H9 (cell line): ENCODE data around the gene DENND1A. TPM values are rescaled to one million over a fixed set of nuclear protein-coding genes. Genes with fewer than 3 reads are reported as not detected.

Experiments used
- DNase-seq: peaks from one replicate; pipeline ENCODE4 v3.0.0-alpha.2; 2017
- H2AFZ ChIP-seq: one replicate; pipeline ENCODE4 v1.6.1; 2013; ENCODE audit warnings: mild to moderate bottlenecking, low read length, control low read depth, moderate library complexity
- H2AK5ac ChIP-seq: 2 replicates; pipeline ENCODE4 v1.6.1; 2013; ENCODE audit warnings: low read length, control low read depth, mixed read lengths; ENCODE audit not compliant: insufficient read length
- H2BK120ac ChIP-seq: one replicate; pipeline ENCODE4 v1.6.1; 2013; ENCODE audit warnings: low read depth, mild to moderate bottlenecking, low read length, control low read depth, inconsistent platforms; ENCODE audit not compliant: poor library complexity, severe bottlenecking
- H2BK12ac ChIP-seq: 2 replicates; pipeline ENCODE4 v1.6.1; 2013; ENCODE audit warnings: low read length, control low read depth, mixed read lengths, low read depth; ENCODE audit not compliant: insufficient read length
- H2BK15ac ChIP-seq: 2 replicates; pipeline ENCODE4 v1.6.1; 2013; ENCODE audit warnings: low read depth, low read length, control low read depth
- H2BK20ac ChIP-seq: one replicate; pipeline ENCODE4 v1.6.1; 2013; ENCODE audit warnings: low read depth, mild to moderate bottlenecking, low read length, control low read depth, inconsistent platforms; ENCODE audit not compliant: poor library complexity, severe bottlenecking
- H2BK5ac ChIP-seq: 2 replicates; pipeline ENCODE4 v1.6.1; 2013; ENCODE audit warnings: low read length, control low read depth, mixed read lengths; ENCODE audit not compliant: insufficient read length
- H3K14ac ChIP-seq: 2 replicates; pipeline ENCODE4 v1.6.1; 2013; ENCODE audit warnings: low read length, control low read depth; ENCODE audit not compliant: insufficient read depth
- H3K18ac ChIP-seq: 2 replicates; pipeline ENCODE4 v1.6.1; 2013; ENCODE audit warnings: low read depth, mild to moderate bottlenecking, mixed read lengths, low read length, control low read depth; ENCODE audit not compliant: insufficient read length
- H3K23ac ChIP-seq: 2 replicates; pipeline ENCODE4 v1.6.1; 2013; ENCODE audit warnings: low read length, control low read depth, mixed read lengths, low read depth; ENCODE audit not compliant: insufficient read length
- H3K23me2 ChIP-seq: 2 replicates; pipeline ENCODE4 v1.6.1; 2013; ENCODE audit warnings: low read depth, mild to moderate bottlenecking, mixed read lengths, low read length, control low read depth; ENCODE audit not compliant: insufficient read length, poor library complexity, severe bottlenecking
- H3K27ac ChIP-seq: 2 replicates; pipeline ENCODE4 v1.5.1; 2013; ENCODE audit warnings: low read length, control low read depth, mixed read lengths, low read depth; ENCODE audit not compliant: insufficient read length
- H3K27me3 ChIP-seq: 2 replicates; pipeline ENCODE4 v1.6.1; 2013; ENCODE audit warnings: low read length, control low read depth, inconsistent platforms; ENCODE audit not compliant: insufficient read depth
- H3K4ac ChIP-seq: 2 replicates; pipeline ENCODE4 v1.6.1; 2013; ENCODE audit warnings: low read depth, mild to moderate bottlenecking, control low read depth, inconsistent platforms, low read length, moderate library complexity
- H3K4me1 ChIP-seq: 2 replicates; pipeline ENCODE4 v1.6.1; 2013; ENCODE audit warnings: low read length, control low read depth, inconsistent platforms; ENCODE audit not compliant: insufficient read depth
- H3K4me2 ChIP-seq: 2 replicates; pipeline ENCODE4 v1.6.1; 2013; ENCODE audit warnings: low read length, control low read depth, mixed read lengths; ENCODE audit not compliant: insufficient read length, insufficient read depth
- H3K56ac ChIP-seq: 2 replicates; pipeline ENCODE4 v1.6.1; 2013; ENCODE audit warnings: low read depth, mild to moderate bottlenecking, mixed read lengths, low read length, control low read depth; ENCODE audit not compliant: insufficient read length
- H3K79me1 ChIP-seq: 2 replicates; pipeline ENCODE4 v1.6.1; 2013; ENCODE audit warnings: low read depth, mild to moderate bottlenecking, moderate library complexity, low read length, control low read depth, inconsistent platforms; ENCODE audit not compliant: insufficient read depth, poor library complexity, severe bottlenecking
- H3K79me2 ChIP-seq: 2 replicates; pipeline ENCODE4 v1.6.1; 2013; ENCODE audit warnings: low read length, control low read depth, inconsistent platforms; ENCODE audit not compliant: insufficient read depth
- H3K9ac ChIP-seq: 2 replicates; pipeline ENCODE4 v1.6.1; 2013; ENCODE audit warnings: low read length, control low read depth, mixed read lengths; ENCODE audit not compliant: insufficient read length; ENCODE audit errors: extremely low read depth
- H3K9me3 ChIP-seq: one replicate; pipeline ENCODE4 v1.6.1; 2013; ENCODE audit warnings: low read depth, low read length, inconsistent platforms; ENCODE audit not compliant: control insufficient read depth
- H3T11ph ChIP-seq: one replicate; pipeline ENCODE4 v1.6.1; 2013; ENCODE audit warnings: mild to moderate bottlenecking, low read length, control low read depth, inconsistent platforms
- H4K20me1 ChIP-seq: one replicate; pipeline ENCODE4 v1.6.1; 2013; ENCODE audit not compliant: control insufficient read depth, insufficient read length, insufficient read depth
- H4K5ac ChIP-seq: 2 replicates; pipeline ENCODE4 v1.6.1; 2013; ENCODE audit warnings: low read depth, mild to moderate bottlenecking, mixed read lengths, low read length, control low read depth; ENCODE audit not compliant: insufficient read length
- H4K8ac ChIP-seq: replicated peaks from 2 replicates; pipeline ENCODE4 v1.6.1; 2013; ENCODE audit warnings: low read length, control low read depth, mixed read lengths, low read depth; ENCODE audit not compliant: insufficient read length
- H4K91ac ChIP-seq: 2 replicates; pipeline ENCODE4 v1.6.1; 2013; ENCODE audit warnings: low read depth, mild to moderate bottlenecking, moderate library complexity, mixed read lengths, low read length, control low read depth; ENCODE audit not compliant: insufficient read length
- H3K27ac Mint-ChIP-seq, 3 experiments: 2 replicates in 2 of 3; 3 replicates in 1 of 3; pipeline ENCODE4 v1.8.0; 2020 to 2021; ENCODE audit warnings: mixed read lengths in 3 of 3, mild to moderate bottlenecking in 1 of 3, moderate library complexity in 1 of 3
- H3K27me3 Mint-ChIP-seq: 2 replicates; pipeline ENCODE4 v1.8.0; 2021; ENCODE audit warnings: low read depth, mild to moderate bottlenecking, moderate library complexity, mixed read lengths
- H3K36me3 Mint-ChIP-seq, 3 experiments: 2 replicates in 2 of 3; 3 replicates in 1 of 3; pipeline ENCODE4 v1.8.0; 2020 to 2021; ENCODE audit warnings: low read depth in 3 of 3, mixed read lengths in 3 of 3; ENCODE audit not compliant: insufficient read depth in 1 of 3
- H3K4me1 Mint-ChIP-seq, 2 experiments: 2 replicates each; pipeline ENCODE4 v1.8.0; 2020; ENCODE audit warnings: mixed read lengths in 2 of 2
- H3K4me3 Mint-ChIP-seq, 2 experiments: 2 replicates in 1 of 2; 3 replicates in 1 of 2; pipeline ENCODE4 v1.8.0; 2020 to 2021; ENCODE audit warnings: mild to moderate bottlenecking in 2 of 2, mixed read lengths in 2 of 2, moderate library complexity in 1 of 2
- H3K9me3 Mint-ChIP-seq, 2 experiments: 2 replicates in 1 of 2; 3 replicates in 1 of 2; pipeline ENCODE4 v1.8.0; 2020; ENCODE audit warnings: mild to moderate bottlenecking in 2 of 2, mixed read lengths in 2 of 2, moderate library complexity in 1 of 2
- WGBS: extraction: QIAGEN DNeasy Blood & Tissue Kit; methylation state at CpG from one replicate; pipeline ENCODE4 v1.1.7; 2013; ENCODE audit warnings: missing lambda C conversion rate, low lambda C conversion rate, mixed read lengths; ENCODE audit not compliant: insufficient read length; ENCODE audit errors: extremely low coverage; 5-methylcytosine and 5-hydroxymethylcytosine counted together
- total RNA-seq: library from RNA; stranded (reverse); gene quantifications from 2 replicates; pipeline ENCODE4 v1.2.1, GENCODE V29; 2021
- TF ChIP-seq, protein P1 (sequence below): fragments of 200-600 bp; sonication (generic); conservative IDR thresholded peaks from 3 replicates; pipeline ENCODE4 v1.8.0; 2021; ENCODE audit warnings: antibody characterized with exemption, mild to moderate bottlenecking

Gene DENND1A
- total RNA-seq, 1 experiment from 2014 or later, result 20.4 TPM

DNA sequence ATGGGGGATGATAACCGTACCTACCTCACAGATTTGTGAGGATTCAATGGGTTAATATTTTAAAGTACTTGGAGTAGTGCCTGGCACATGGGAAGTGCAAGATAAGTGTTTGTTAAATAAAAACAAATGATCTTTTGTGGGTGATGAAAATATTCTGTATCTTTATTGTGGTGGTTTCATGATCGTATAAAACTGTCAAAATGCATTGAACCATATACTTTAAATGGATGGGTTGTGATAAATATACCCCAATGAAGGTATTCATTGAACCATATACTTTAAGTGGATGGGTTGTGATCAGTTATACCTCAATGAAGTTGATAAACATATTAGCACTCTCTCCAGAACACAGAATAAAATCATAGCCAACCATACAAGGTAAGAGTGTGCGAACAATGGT, 339.4 kb downstream of the DENND1A start:
- H4K91ac ChIP-seq, result no peak overlapping the region
- TF ChIP-seq, protein P1, sequence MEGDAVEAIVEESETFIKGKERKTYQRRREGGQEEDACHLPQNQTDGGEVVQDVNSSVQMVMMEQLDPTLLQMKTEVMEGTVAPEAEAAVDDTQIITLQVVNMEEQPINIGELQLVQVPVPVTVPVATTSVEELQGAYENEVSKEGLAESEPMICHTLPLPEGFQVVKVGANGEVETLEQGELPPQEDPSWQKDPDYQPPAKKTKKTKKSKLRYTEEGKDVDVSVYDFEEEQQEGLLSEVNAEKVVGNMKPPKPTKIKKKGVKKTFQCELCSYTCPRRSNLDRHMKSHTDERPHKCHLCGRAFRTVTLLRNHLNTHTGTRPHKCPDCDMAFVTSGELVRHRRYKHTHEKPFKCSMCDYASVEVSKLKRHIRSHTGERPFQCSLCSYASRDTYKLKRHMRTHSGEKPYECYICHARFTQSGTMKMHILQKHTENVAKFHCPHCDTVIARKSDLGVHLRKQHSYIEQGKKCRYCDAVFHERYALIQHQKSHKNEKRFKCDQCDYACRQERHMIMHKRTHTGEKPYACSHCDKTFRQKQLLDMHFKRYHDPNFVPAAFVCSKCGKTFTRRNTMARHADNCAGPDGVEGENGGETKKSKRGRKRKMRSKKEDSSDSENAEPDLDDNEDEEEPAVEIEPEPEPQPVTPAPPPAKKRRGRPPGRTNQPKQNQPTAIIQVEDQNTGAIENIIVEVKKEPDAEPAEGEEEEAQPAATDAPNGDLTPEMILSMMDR, result no peak
- H3K9ac ChIP-seq, result no peak overlapping the region
- no CpG with 5 or more reads among the region's 3 CpGs for WGBS
- H3K4me2 ChIP-seq, result no peak overlapping the region
- no peak overlapping the region for H2BK120ac ChIP-seq
- H3K79me2 ChIP-seq, result no peaks in the 10 kb centered on the region
- no peak overlapping the region for H2AFZ ChIP-seq
- no peak overlapping the region for H4K5ac ChIP-seq
- Mint-ChIP-seq H3K4me1 (peaks cover 20 to 31% of the 10 kb centered on the region in 2 experiments), H3K4me3 (no peak overlapping the region), H3K9me3 (peaks cover 0 to 18% of the 10 kb centered on the region in 2 experiments; a peak in 3 of 5 replicates), H3K27me3 (no peaks in the 10 kb centered on the region), H3K27ac (no peak overlapping the region), H3K36me3 (peaks cover 10 to 20% (median 11%) of the 10 kb centered on the region in 3 experiments)
- H3K23me2 ChIP-seq, result no peaks in the 10 kb centered on the region
- no peak overlapping the region for H3K18ac ChIP-seq
- peaks cover 7% of the 10 kb centered on the region; the same call in 1 of the 2 replicates for H3K4me1 ChIP-seq
- no peaks in the 10 kb centered on the region for H3K27me3 ChIP-seq
- H3T11ph ChIP-seq, result no peak overlapping the region
- H3K14ac ChIP-seq, result no peak overlapping the region
- no peak overlapping the region for H2BK5ac ChIP-seq
- no peaks in the 10 kb centered on the region for H3K9me3 ChIP-seq
- H3K79me1 ChIP-seq, result no peaks in the 10 kb centered on the region
- H3K56ac ChIP-seq, result no peak overlapping the region
- H2BK20ac ChIP-seq, result no peak overlapping the region
- H3K4ac ChIP-seq, result no peak overlapping the region
- H3K23ac ChIP-seq, result no peak overlapping the region
- no peak overlapping the region for H2BK15ac ChIP-seq
- no peak for DNase-seq
- H4K8ac ChIP-seq, result no peak overlapping the region
- no peak overlapping the region for H2BK12ac ChIP-seq
- no peak overlapping the region for H3K27ac ChIP-seq
- H4K20me1 ChIP-seq, result no peaks in the 10 kb centered on the region
- H2AK5ac ChIP-seq, result no peak overlapping the region
